Skeletal muscle tissue (tissue), 4 donors: ENCODE data around the gene ORM2. TPM values are rescaled to one million over a fixed set of nuclear protein-coding genes. Genes with fewer than 3 reads are reported as not detected.
A peak's percentile ranks its signal among the peaks of the same experiment; 100 is the strongest.

Experiments
- H3K27ac ChIP-seq: one replicate; pipeline ENCODE4 v1.7.0; 2013; ENCODE audit warnings: mild to moderate bottlenecking, low read depth, low read length, inconsistent platforms
- H3K27me3 ChIP-seq, 3 donors: one replicate each; pipeline ENCODE4 v1.7.0; 2013; ENCODE audit warnings: low read length in 3 of 3; ENCODE audit not compliant: control insufficient read depth in 3 of 3, insufficient read depth in 3 of 3
- H3K36me3 ChIP-seq, 3 donors: one replicate each; pipeline ENCODE4 v1.7.0; 2013; ENCODE audit warnings: low read length in 3 of 3; ENCODE audit not compliant: control insufficient read depth in 3 of 3, insufficient read depth in 3 of 3
- H3K4me1 ChIP-seq, 3 donors: one replicate each; pipeline ENCODE4 v1.7.0; 2013; ENCODE audit warnings: low read length in 3 of 3, mild to moderate bottlenecking in 3 of 3; ENCODE audit not compliant: control insufficient read depth in 3 of 3, insufficient read depth in 3 of 3
- H3K4me3 ChIP-seq, 3 donors: one replicate each; pipeline ENCODE4 v1.7.0; 2013; ENCODE audit warnings: low read length in 3 of 3
- H3K9ac ChIP-seq, 3 donors: one replicate each; pipeline ENCODE4 v1.7.0; 2013; ENCODE audit warnings: low read length in 3 of 3, mild to moderate bottlenecking in 3 of 3, moderate library complexity in 2 of 3, low read depth in 1 of 3
- H3K9me3 ChIP-seq, 3 donors: one replicate each; pipeline ENCODE4 v1.7.0; 2013; ENCODE audit warnings: low read length in 3 of 3; ENCODE audit not compliant: control insufficient read depth in 3 of 3
- total RNA-seq: library from RNA; depleted of rRNA; stranded (reverse); fragments of >200 nt; gene quantifications from one replicate; pipeline ENCODE4 v1.2.3, GENCODE V29; 2014
- donor health status: Osteomylitis.

ORM2 gene
- total RNA-seq, 1 donor from 2014 or later = not detected

- no peak overlapping the region for H3K4me3 ChIP-seq
- no peaks in the 10 kb centered on the region for H3K9me3 ChIP-seq
- no peaks in the 10 kb centered on the region for H3K27me3 ChIP-seq
- no peak overlapping the region for H3K9ac ChIP-seq
- peaks cover 28 to 51% (median 28%) of the 10 kb centered on the region in 3 donors for H3K36me3 ChIP-seq
- H3K4me1 ChIP-seq = no peaks in the 10 kb centered on the region
- H3K27ac ChIP-seq = no peak overlapping the region
Measured at GRCh38 chr9:114357911-114358328, 28.3 kb downstream of the ORM2 start.

GRCh38 chr9:114359801-114360200 is 30.1 kb downstream of the ORM2 start:
- Histone ChIP-seq H3K36me3 (peaks cover 28 to 59% (median 32%) of the 10 kb centered on the region in 3 donors), H3K9me3 (no peaks in the 10 kb centered on the region), H3K27me3 (no peaks in the 10 kb centered on the region), H3K4me1 (peaks cover 0 to 5% (median 0%) of the 10 kb centered on the region in 3 donors), H3K9ac (no peak overlapping the region), H3K4me3 (no peak overlapping the region), H3K27ac (no peak overlapping the region)

- no peak overlapping the region for H3K27ac ChIP-seq
- peaks cover 0 to 7% (median 0%) of the 10 kb centered on the region in 3 donors for H3K4me1 ChIP-seq
- no peak overlapping the region for H3K9ac ChIP-seq
- no peaks in the 10 kb centered on the region for H3K9me3 ChIP-seq
- H3K36me3 ChIP-seq = peaks cover 25 to 55% (median 33%) of the 10 kb centered on the region in 3 donors
- no peaks in the 10 kb centered on the region for H3K27me3 ChIP-seq
- no peak overlapping the region for H3K4me3 ChIP-seq
Measured at GRCh38 chr9:114361542-114361941, 31.9 kb downstream of the ORM2 start.

- peaks cover 25 to 49% (median 27%) of the 10 kb centered on the region in 3 donors for H3K36me3 ChIP-seq
- no peaks in the 10 kb centered on the region for H3K27me3 ChIP-seq
- H3K9me3 ChIP-seq = no peaks in the 10 kb centered on the region
- no peak overlapping the region for H3K9ac ChIP-seq
- peaks cover 0 to 7% (median 0%) of the 10 kb centered on the region in 3 donors for H3K4me1 ChIP-seq
- no peak overlapping the region for H3K4me3 ChIP-seq
- H3K27ac ChIP-seq = no peak overlapping the region
Measured at GRCh38 chr9:114362394-114362793, 32.7 kb downstream of the ORM2 start.

GRCh38 chr9:114363424-114363823 is 33.8 kb downstream of the ORM2 start:
- H3K4me3 ChIP-seq = no peak overlapping the region
- no peak overlapping the region for H3K9ac ChIP-seq
- H3K4me1 ChIP-seq = peaks cover 0 to 16% (median 0%) of the 10 kb centered on the region in 3 donors
- no peaks in the 10 kb centered on the region for H3K9me3 ChIP-seq
- peaks cover 22 to 44% (median 32%) of the 10 kb centered on the region in 3 donors for H3K36me3 ChIP-seq
- H3K27ac ChIP-seq = no peak overlapping the region
- H3K27me3 ChIP-seq = no peaks in the 10 kb centered on the region

- H3K36me3 ChIP-seq = peaks cover 23 to 40% (median 32%) of the 10 kb centered on the region in 3 donors
- H3K4me1 ChIP-seq = peaks cover 0 to 16% (median 0%) of the 10 kb centered on the region in 3 donors
- no peaks in the 10 kb centered on the region for H3K9me3 ChIP-seq
- H3K27ac ChIP-seq = no peak overlapping the region
- no peak overlapping the region for H3K9ac ChIP-seq
- H3K4me3 ChIP-seq = no peak overlapping the region
- H3K27me3 ChIP-seq = no peaks in the 10 kb centered on the region
Measured at GRCh38 chr9:114364134-114365041, 34.7 kb downstream of the ORM2 start.

- peaks cover 20 to 33% (median 26%) of the 10 kb centered on the region in 3 donors for H3K36me3 ChIP-seq
- no peak overlapping the region for H3K27ac ChIP-seq
- no peak overlapping the region for H3K4me3 ChIP-seq
- no peak overlapping the region for H3K9ac ChIP-seq
- H3K27me3 ChIP-seq = no peaks in the 10 kb centered on the region
- peaks cover 0 to 16% (median 0%) of the 10 kb centered on the region in 3 donors for H3K4me1 ChIP-seq
- no peaks in the 10 kb centered on the region for H3K9me3 ChIP-seq
Measured at GRCh38 chr9:114365194-114365593, 35.5 kb downstream of the ORM2 start.

GRCh38 chr9:114366334-114367128 is 36.9 kb downstream of the ORM2 start:
- Histone ChIP-seq H3K27ac (no peak overlapping the region), H3K36me3 (peaks cover 15 to 22% (median 17%) of the 10 kb centered on the region in 3 donors), H3K4me1 (peaks cover 0 to 16% (median 0%) of the 10 kb centered on the region in 3 donors), H3K27me3 (no peaks in the 10 kb centered on the region), H3K9ac (no peak overlapping the region), H3K4me3 (no peak overlapping the region), H3K9me3 (no peaks in the 10 kb centered on the region)

- Histone ChIP-seq H3K4me3 (no peak overlapping the region), H3K27me3 (no peaks in the 10 kb centered on the region), H3K36me3 (peaks cover 8 to 15% (median 12%) of the 10 kb centered on the region in 3 donors), H3K9ac (no peak overlapping the region), H3K27ac (peak overlapping the region; percentile 5), H3K4me1 (peaks cover 2 to 19% (median 5%) of the 10 kb centered on the region in 3 donors), H3K9me3 (no peaks in the 10 kb centered on the region)
Measured at GRCh38 chr9:114367366-114367765, 37.7 kb downstream of the ORM2 start.
